IMR-90 (cell line): ENCODE results near the gene PAF1. TPM values are rescaled to one million over a fixed set of nuclear protein-coding genes. Genes with fewer than 3 reads are reported as not detected.
"Not testable (repeated sequence)": the region's sequence is repeated elsewhere in the genome, so short reads cannot be mapped to it uniquely, and the experiment has no call there.

Source experiments
- ATAC-seq: fragments of 200-7000 bp; cut with Tn5 transposase; 2 replicates; pipeline ENCODE4 v1.9.1; 2020; ENCODE audit warnings: low read depth, mild to moderate bottlenecking, moderate library complexity
- BruUV-seq: library from RNA; stranded (reverse); fragments of 400-500 nt; replicated peaks from 2 replicates; lab custom pipeline; 2021; lab: Mats Ljungman, UMichigan
- CTCF ChIA-PET: fragments of 300-600 bp; formaldehyde crosslinking; extraction: SDS; loops from one replicate; lab custom pipeline; 2021; ENCODE audit warnings: antibody characterized with exemption; lab: Yijun Ruan, JAX
- POLR2A ChIA-PET: fragments of 300-600 bp; sonication (Branson Sonifier 250); formaldehyde crosslinking; loops from one replicate; lab custom pipeline; 2022; ENCODE audit warnings: antibody characterized with exemption; ENCODE audit not compliant: unreplicated experiment; lab: Charles Lee
- DNase-seq: peaks from one replicate; pipeline ENCODE4 v3.0.0; 2013
- H2AFZ ChIP-seq: replicated peaks from 2 replicates; pipeline ENCODE3; 2013; ENCODE audit warnings: low read length, mild to moderate bottlenecking; ENCODE audit not compliant: poor library complexity
- H2AK5ac ChIP-seq: 2 replicates; pipeline ENCODE4 v1.6.1; 2013; ENCODE audit warnings: low read depth, low read length, inconsistent platforms
- H2AK9ac ChIP-seq: replicated peaks from 2 replicates; pipeline ENCODE3; 2013; ENCODE audit warnings: mild to moderate bottlenecking, low read depth, low read length, moderate library complexity; ENCODE audit not compliant: poor library complexity
- H2BK120ac ChIP-seq: 2 replicates; pipeline ENCODE4 v1.6.1; 2013; ENCODE audit warnings: low read depth, low read length, inconsistent platforms
- H2BK15ac ChIP-seq: 3 replicates; pipeline ENCODE4 v1.6.1; 2013; ENCODE audit warnings: low read depth, low read length, inconsistent platforms
- H2BK20ac ChIP-seq: 2 replicates; pipeline ENCODE4 v1.6.1; 2013; ENCODE audit warnings: low read depth, mild to moderate bottlenecking, inconsistent platforms, low read length, moderate library complexity
- H2BK5ac ChIP-seq: 2 replicates; pipeline ENCODE4 v1.6.1; 2013; ENCODE audit warnings: mild to moderate bottlenecking, low read depth, low read length, inconsistent platforms; ENCODE audit not compliant: poor library complexity, severe bottlenecking
- H3K14ac ChIP-seq: replicated peaks from 2 replicates; pipeline ENCODE4 v1.6.1; 2013; ENCODE audit warnings: low read depth, low read length, inconsistent platforms
- H3K18ac ChIP-seq: 2 replicates; pipeline ENCODE4 v1.6.1; 2013; ENCODE audit warnings: low read depth, low read length, control low read depth
- H3K23ac ChIP-seq: 2 replicates; pipeline ENCODE4 v1.6.1; 2013; ENCODE audit warnings: low read depth, low read length, inconsistent platforms
- H3K27ac ChIP-seq: 2 replicates; pipeline ENCODE4 v1.5.1; 2013; ENCODE audit warnings: mild to moderate bottlenecking, control low read depth, low read length; ENCODE audit not compliant: insufficient read depth
- H3K27me3 ChIP-seq: 2 replicates; pipeline ENCODE4 v1.6.1; 2013; ENCODE audit warnings: low read length; ENCODE audit not compliant: control insufficient read depth, insufficient read depth
- H3K36me3 ChIP-seq: 2 replicates; pipeline ENCODE4 v1.6.1; 2013; ENCODE audit warnings: low read length, mixed read lengths; ENCODE audit not compliant: control insufficient read depth, insufficient read depth
- H3K4ac ChIP-seq: 2 replicates; pipeline ENCODE4 v1.6.1; 2013; ENCODE audit warnings: low read depth, low read length, inconsistent platforms
- H3K4me1 ChIP-seq: 2 replicates; pipeline ENCODE4 v1.6.1; 2013; ENCODE audit warnings: low read length, mixed read lengths; ENCODE audit not compliant: control insufficient read depth, insufficient read depth
- H3K4me2 ChIP-seq: 2 replicates; pipeline ENCODE4 v1.6.1; 2013; ENCODE audit warnings: low read depth, mild to moderate bottlenecking, control low read depth, low read length, moderate library complexity
- H3K4me3 ChIP-seq: 2 replicates; pipeline ENCODE4 v1.5.1; 2013; ENCODE audit warnings: low read depth, mild to moderate bottlenecking, control low read depth, low read length, moderate library complexity; ENCODE audit not compliant: insufficient read depth
- H3K56ac ChIP-seq: 2 replicates; pipeline ENCODE4 v1.6.1; 2013; ENCODE audit warnings: low read length, inconsistent platforms; ENCODE audit not compliant: insufficient read depth; ENCODE audit errors: extremely low read depth
- H3K79me1 ChIP-seq, 2 experiments: 2 replicates each; pipeline ENCODE4 v1.6.1; 2013; ENCODE audit warnings: low read length in 2 of 2, inconsistent platforms in 1 of 2, low read depth in 1 of 2
- H3K9ac ChIP-seq: 2 replicates; pipeline ENCODE4 v1.6.1; 2013; ENCODE audit warnings: low read depth, low read length, control low read depth
- H3K9me1 ChIP-seq: 2 replicates; pipeline ENCODE4 v1.6.1; 2013; ENCODE audit warnings: low read length, inconsistent platforms; ENCODE audit not compliant: insufficient read depth
- H3K9me3 ChIP-seq: 2 replicates; pipeline ENCODE4 v1.6.1; 2013; ENCODE audit warnings: low read length; ENCODE audit not compliant: control insufficient read depth, insufficient read depth
- H4K20me1 ChIP-seq: 2 replicates; pipeline ENCODE4 v1.6.1; 2013; ENCODE audit warnings: low read length, inconsistent platforms; ENCODE audit not compliant: insufficient read depth
- H4K5ac ChIP-seq: 2 replicates; pipeline ENCODE4 v1.6.1; 2013; ENCODE audit warnings: mild to moderate bottlenecking, low read depth, low read length, control low read depth
- H4K8ac ChIP-seq, 2 experiments: 2 replicates each; pipeline ENCODE4 v1.6.1; 2013; ENCODE audit warnings: low read depth in 2 of 2, low read length in 2 of 2, control low read depth in 1 of 2, inconsistent platforms in 1 of 2
- H4K91ac ChIP-seq: 2 replicates; pipeline ENCODE4 v1.6.1; 2013; ENCODE audit warnings: low read depth, low read length, inconsistent platforms; ENCODE audit not compliant: insufficient read depth
- MXI1 ChIP-seq: IDR thresholded peaks from 2 replicates; pipeline ENCODE4 v1.6.1; 2012; ENCODE audit warnings: low read depth, mild to moderate bottlenecking, low read length, moderate library complexity, borderline replicate concordance
- RCOR1 ChIP-seq: IDR thresholded peaks from 2 replicates; pipeline ENCODE4 v1.6.1; 2012; ENCODE audit warnings: mild to moderate bottlenecking, low read length, improper control_type of control experiment; ENCODE audit not compliant: insufficient replicate concordance
- SMC3 ChIP-seq: fragments of 150-350 bp; IDR thresholded peaks from 2 replicates; pipeline ENCODE4 v1.6.1; 2016; ENCODE audit warnings: low read depth, mild to moderate bottlenecking, antibody characterized with exemption, low read length, moderate library complexity
- WGBS, 2 experiments: methylation state at CpG; one replicate each; pipeline versions ENCODE4 v1.1.5 to v1.1.7; 2013; ENCODE audit warnings: missing lambda C conversion rate in 2 of 2; ENCODE audit not compliant: insufficient read length in 1 of 2; ENCODE audit errors: extremely low coverage in 2 of 2; 5-methylcytosine and 5-hydroxymethylcytosine counted together
- dilution Hi-C: fragments of 300-500 bp; cut with HindIII; formaldehyde crosslinking; loops from one replicate; pipeline ENCODE4 v1.14.3; 2018; ENCODE audit warnings: low sequenced_read_pairs; ENCODE audit not compliant: unreplicated experiment
- in situ Hi-C: fragments of 300-500 bp; cut with MboI; formaldehyde crosslinking; loops from 3 replicates; pipeline ENCODE4 v1.14.3; 2019; ENCODE audit warnings: low sequenced_read_pairs, inconsistent platforms, mixed read lengths
- intact Hi-C: fragments of 100-400 bp; cut with micrococcal nuclease; formaldehyde crosslinking; loops from 2 replicates; pipeline ENCODE4 v1.10.0; 2022
- polyA plus RNA-seq, 3 experiments: library from polyadenylated mRNA; depleted of rRNA; stranded (reverse); fragments of >200 nt; gene quantifications; 2 replicates each; pipeline ENCODE4 v1.2.3, GENCODE V29; 2012; ENCODE audit warnings: low replicate concordance in 1 of 3
- total RNA-seq: library from RNA; depleted of rRNA; stranded (reverse); fragments of >200 nt; gene quantifications from 2 replicates; pipeline ENCODE4 v1.2.3, GENCODE V29; 2012
- TF ChIP-seq, protein P1 (sequence below): fragments of 150-350 bp; IDR thresholded peaks from 2 replicates; pipeline ENCODE4 v1.6.1; 2017; ENCODE audit warnings: mild to moderate bottlenecking, antibody characterized with exemption, low read length, low read depth
- TF ChIP-seq, protein P2 (sequence below): conservative IDR thresholded peaks from 2 replicates; pipeline ENCODE4 v1.5.1; 2012; ENCODE audit warnings: mild to moderate bottlenecking, low read depth, low read length, improper control_type of control experiment

The PAF1 gene
- total and polyA plus RNA-seq, 2 of the 4 experiments (the other 2 are of a cell fraction), result 45.7 to 54.3 TPM

DNA sequence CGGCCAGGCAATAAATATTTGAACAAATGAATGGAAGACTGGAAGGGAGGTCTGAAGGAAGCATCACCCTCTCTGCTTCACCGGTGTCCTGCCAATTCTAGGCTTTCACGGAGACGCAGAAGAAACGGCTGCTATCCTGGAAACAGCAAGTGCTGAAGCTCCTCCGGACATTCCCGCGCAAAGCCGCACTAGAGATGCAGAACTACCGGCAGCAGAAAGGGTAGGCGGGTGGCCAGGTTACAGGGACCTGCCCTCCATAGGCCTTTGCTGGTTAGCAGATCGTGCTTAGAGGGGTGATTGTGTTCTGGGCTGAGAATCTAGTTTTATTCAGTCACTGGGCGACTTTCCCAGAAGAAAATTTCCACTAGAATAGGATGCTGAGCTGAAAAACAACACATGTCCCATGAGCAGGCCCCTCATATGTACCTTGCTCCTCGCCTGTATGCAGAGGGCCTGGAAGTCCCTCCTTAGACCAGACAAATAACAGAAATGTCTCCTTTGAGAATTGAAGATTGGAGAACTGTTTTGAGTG, 11.0 kb downstream of the PAF1 start:
- Histone ChIP-seq H3K14ac (no peak overlapping the region), H4K20me1 (peaks cover 4% of the 10 kb centered on the region), H3K9ac (no peak overlapping the region), H2AK9ac (no peak overlapping the region), H2BK15ac (no peak overlapping the region), H4K91ac (no peak overlapping the region), H4K8ac (no peak overlapping the region), H3K23ac (no peak overlapping the region), H3K79me1 (peaks cover 6 to 30% of the 10 kb centered on the region in 2 experiments), H3K4me1 (no peaks in the 10 kb centered on the region), H3K56ac (no peak overlapping the region), H3K27ac (no peak overlapping the region), H3K4me3 (no peak overlapping the region), H2BK20ac (no peak overlapping the region), H3K27me3 (no peaks in the 10 kb centered on the region), H4K5ac (no peak overlapping the region), H3K4ac (no peak overlapping the region), H3K36me3 (peaks cover 84% of the 10 kb centered on the region), H2AFZ (no peak overlapping the region), H3K9me3 (no peaks in the 10 kb centered on the region), H2BK5ac (no peak overlapping the region), H2AK5ac (no peak overlapping the region), H3K18ac (no peak overlapping the region), H3K4me2 (no peak overlapping the region), H3K9me1 (peaks cover 6% of the 10 kb centered on the region; the same call in 1 of the 2 replicates), H2BK120ac (no peak overlapping the region)
- dilution Hi-C loops, result no loop called here
- ATAC-seq (no peak), DNase-seq (no peak)
- ChIA-PET POLR2A (no interaction called here), CTCF (no interaction called here)
- TF ChIP-seq, protein P1, sequence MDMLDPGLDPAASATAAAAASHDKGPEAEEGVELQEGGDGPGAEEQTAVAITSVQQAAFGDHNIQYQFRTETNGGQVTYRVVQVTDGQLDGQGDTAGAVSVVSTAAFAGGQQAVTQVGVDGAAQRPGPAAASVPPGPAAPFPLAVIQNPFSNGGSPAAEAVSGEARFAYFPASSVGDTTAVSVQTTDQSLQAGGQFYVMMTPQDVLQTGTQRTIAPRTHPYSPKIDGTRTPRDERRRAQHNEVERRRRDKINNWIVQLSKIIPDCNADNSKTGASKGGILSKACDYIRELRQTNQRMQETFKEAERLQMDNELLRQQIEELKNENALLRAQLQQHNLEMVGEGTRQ, result no peak
- TF ChIP-seq SMC3, result no peak
- TF ChIP-seq, protein P2, sequence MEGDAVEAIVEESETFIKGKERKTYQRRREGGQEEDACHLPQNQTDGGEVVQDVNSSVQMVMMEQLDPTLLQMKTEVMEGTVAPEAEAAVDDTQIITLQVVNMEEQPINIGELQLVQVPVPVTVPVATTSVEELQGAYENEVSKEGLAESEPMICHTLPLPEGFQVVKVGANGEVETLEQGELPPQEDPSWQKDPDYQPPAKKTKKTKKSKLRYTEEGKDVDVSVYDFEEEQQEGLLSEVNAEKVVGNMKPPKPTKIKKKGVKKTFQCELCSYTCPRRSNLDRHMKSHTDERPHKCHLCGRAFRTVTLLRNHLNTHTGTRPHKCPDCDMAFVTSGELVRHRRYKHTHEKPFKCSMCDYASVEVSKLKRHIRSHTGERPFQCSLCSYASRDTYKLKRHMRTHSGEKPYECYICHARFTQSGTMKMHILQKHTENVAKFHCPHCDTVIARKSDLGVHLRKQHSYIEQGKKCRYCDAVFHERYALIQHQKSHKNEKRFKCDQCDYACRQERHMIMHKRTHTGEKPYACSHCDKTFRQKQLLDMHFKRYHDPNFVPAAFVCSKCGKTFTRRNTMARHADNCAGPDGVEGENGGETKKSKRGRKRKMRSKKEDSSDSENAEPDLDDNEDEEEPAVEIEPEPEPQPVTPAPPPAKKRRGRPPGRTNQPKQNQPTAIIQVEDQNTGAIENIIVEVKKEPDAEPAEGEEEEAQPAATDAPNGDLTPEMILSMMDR, result no peak
- no peak for TF ChIP-seq MXI1
- TF ChIP-seq RCOR1, result no peak
- in situ Hi-C loops, result no loop called here
- BruUV-seq, result no TSS peak
- intact Hi-C loops, result no loop called here
- WGBS, 2 experiments, result 97% methylated on average over 6 of the region's 14 CpGs; no CpG with 5 or more reads in 1 of the 2 experiments

DNA sequence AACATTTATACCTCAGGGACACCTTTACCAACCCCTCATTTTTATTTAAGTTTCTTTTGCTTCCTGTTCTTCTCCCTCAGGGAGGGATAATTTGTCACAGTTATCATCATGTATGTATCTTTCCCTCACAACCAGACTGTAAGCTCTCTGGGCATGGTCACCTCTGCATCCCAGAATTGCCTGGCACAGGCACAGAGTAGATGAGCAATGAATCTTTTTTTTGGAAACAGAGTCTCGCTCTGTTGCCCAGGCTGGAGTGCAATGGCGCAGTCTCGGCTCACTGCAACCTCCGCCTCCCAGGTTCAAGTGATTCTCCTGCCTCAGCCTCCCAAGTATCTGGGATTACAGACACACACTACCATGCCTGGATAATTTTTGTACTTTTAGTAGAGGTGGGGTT, 11.5 kb downstream of the PAF1 start:
- H3K27me3 ChIP-seq, H2BK20ac ChIP-seq, H2BK5ac ChIP-seq, H4K8ac ChIP-seq, H2AFZ ChIP-seq, intact Hi-C loops, H2BK15ac ChIP-seq, dilution Hi-C loops, H3K4ac ChIP-seq, H3K18ac ChIP-seq, ATAC-seq, H4K5ac ChIP-seq, H3K4me1 ChIP-seq, H2AK5ac ChIP-seq, H2BK120ac ChIP-seq, H4K91ac ChIP-seq, DNase-seq, BruUV-seq, in situ Hi-C loops, POLR2A ChIA-PET, H3K9ac ChIP-seq, H3K4me2 ChIP-seq, H3K56ac ChIP-seq, H3K23ac ChIP-seq, H3K4me3 ChIP-seq, H4K20me1 ChIP-seq, CTCF ChIA-PET, H3K27ac ChIP-seq, H3K9me1 ChIP-seq, H3K9me3 ChIP-seq, H2AK9ac ChIP-seq, H3K14ac ChIP-seq: not testable (repeated sequence)
- Histone ChIP-seq H3K79me1 (peaks cover 9 to 33% of the 10 kb centered on the region in 2 experiments), H3K36me3 (peaks cover 84% of the 10 kb centered on the region)
- no CpG with 5 or more reads among the region's 4 CpGs for WGBS, 2 experiments
